NT2/D1 (cell line): ENCODE data around the gene C1orf115.

ENCODE experiments used
- DNase-seq: peaks from one replicate; pipeline ENCODE4 v3.0.0-alpha.2; 2011; ENCODE audit warnings: low read depth, low spot score
- H3K27me3 ChIP-seq: 2 replicates; pipeline ENCODE4 v1.6.0; 2011; ENCODE audit warnings: mild to moderate bottlenecking; ENCODE audit not compliant: insufficient read length, insufficient read depth
- H3K36me3 ChIP-seq: 2 replicates; pipeline ENCODE4 v1.6.1; 2011; ENCODE audit warnings: mild to moderate bottlenecking, low read length, mixed read lengths; ENCODE audit not compliant: insufficient read depth, insufficient read length
- H3K4me1 ChIP-seq: 2 replicates; pipeline ENCODE4 v1.5.1; 2011; ENCODE audit not compliant: insufficient read depth, insufficient read length
- H3K4me3 ChIP-seq: 2 replicates; pipeline ENCODE4 v1.5.1; 2011; ENCODE audit warnings: low read depth; ENCODE audit not compliant: insufficient read length
- H3K9ac ChIP-seq: 2 replicates; pipeline ENCODE4 v1.6.0; 2011; ENCODE audit warnings: low read depth; ENCODE audit not compliant: insufficient read length
- H3K9me3 ChIP-seq: 2 replicates; pipeline ENCODE4 v1.5.1; 2011; ENCODE audit warnings: mild to moderate bottlenecking, low read length; ENCODE audit not compliant: insufficient read depth
- SUZ12 ChIP-seq: IDR thresholded peaks from 2 replicates; pipeline ENCODE4 v1.6.1; 2011; ENCODE audit not compliant: insufficient read length, insufficient read depth; ENCODE audit errors: extremely low read depth
- YY1 ChIP-seq: IDR thresholded peaks from 2 replicates; pipeline ENCODE4 v1.6.1; 2011; ENCODE audit not compliant: insufficient read length, insufficient read depth
- ZNF274 ChIP-seq: IDR thresholded peaks from 2 replicates; pipeline ENCODE4 v1.6.1; 2011; ENCODE audit warnings: mild to moderate bottlenecking, low read depth, low read length

Gene C1orf115

GRCh38 chr1:220684890-220685289, 5.3 kb upstream of the C1orf115 start:
- Histone ChIP-seq H3K36me3 (no peaks in the 10 kb centered on the region), H3K9ac (no peak overlapping the region), H3K4me1 (no peaks in the 10 kb centered on the region), H3K4me3 (no peak overlapping the region), H3K9me3 (no peaks in the 10 kb centered on the region), H3K27me3 (peaks cover 11% of the 10 kb centered on the region)
- TF ChIP-seq SUZ12 (no peak), YY1 (no peak), ZNF274 (no peak)
- no peak for DNase-seq

- TF ChIP-seq SUZ12 (no peak), YY1 (no peak), ZNF274 (no peak)
- H3K9me3 ChIP-seq, result no peaks in the 10 kb centered on the region
- H3K27me3 ChIP-seq, result peaks cover 20% of the 10 kb centered on the region
- no peaks in the 10 kb centered on the region for H3K4me1 ChIP-seq
- H3K9ac ChIP-seq, result no peak overlapping the region
- no peak overlapping the region for H3K4me3 ChIP-seq
- DNase-seq, result no peak
- no peaks in the 10 kb centered on the region for H3K36me3 ChIP-seq
These were observed 4.3 kb upstream of the C1orf115 start for GRCh38 chr1:220685879-220686278.

- Histone ChIP-seq H3K36me3 (no peaks in the 10 kb centered on the region), H3K4me1 (peaks cover 8% of the 10 kb centered on the region), H3K4me3 (no peak overlapping the region), H3K9ac (no peak overlapping the region), H3K9me3 (no peaks in the 10 kb centered on the region), H3K27me3 (peaks cover 39% of the 10 kb centered on the region)
- no peak for TF ChIP-seq ZNF274
- no peak for TF ChIP-seq SUZ12
- no peak for TF ChIP-seq YY1
- no peak for DNase-seq
These were observed 2.4 kb upstream of the C1orf115 start for GRCh38 chr1:220687809-220688208.

- Histone ChIP-seq H3K27me3 (peaks cover 39% of the 10 kb centered on the region), H3K4me3 (no peak overlapping the region), H3K36me3 (no peaks in the 10 kb centered on the region), H3K9me3 (no peaks in the 10 kb centered on the region), H3K9ac (no peak overlapping the region), H3K4me1 (peaks cover 8% of the 10 kb centered on the region)
- DNase-seq, result no peak
- TF ChIP-seq SUZ12, result no peak
- no peak for TF ChIP-seq ZNF274
- TF ChIP-seq YY1, result no peak
These were observed 497 bp upstream of the C1orf115 start for GRCh38 chr1:220689666-220690065.

GRCh38 chr1:220691053-220691684, 1.0 kb downstream of the C1orf115 start:
- Histone ChIP-seq H3K4me3 (peak overlapping the region; percentile 80), H3K9me3 (no peaks in the 10 kb centered on the region), H3K36me3 (no peaks in the 10 kb centered on the region), H3K9ac (no peak overlapping the region), H3K4me1 (peaks cover 8% of the 10 kb centered on the region), H3K27me3 (peaks cover 39% of the 10 kb centered on the region)
- no peak for DNase-seq
- TF ChIP-seq SUZ12, result no peak
- TF ChIP-seq ZNF274, result no peak
- TF ChIP-seq YY1, result no peak

- H3K27me3 ChIP-seq, result peaks cover 39% of the 10 kb centered on the region
- H3K9me3 ChIP-seq, result peaks cover 2% of the 10 kb centered on the region; the same call in 1 of the 2 replicates
- H3K4me1 ChIP-seq, result peaks cover 10% of the 10 kb centered on the region
- no peaks in the 10 kb centered on the region for H3K36me3 ChIP-seq
- DNase-seq, result no peak
- H3K9ac ChIP-seq, result no peak overlapping the region
- no peak overlapping the region for H3K4me3 ChIP-seq
- TF ChIP-seq YY1, result no peak
- no peak for TF ChIP-seq ZNF274
- no peak for TF ChIP-seq SUZ12
These were observed 2.5 kb downstream of the C1orf115 start for GRCh38 chr1:220692436-220693228.

GRCh38 chr1:220694866-220695382, 4.8 kb downstream of the C1orf115 start:
- no peak for TF ChIP-seq YY1
- TF ChIP-seq SUZ12, result no peak
- no peak for DNase-seq
- H3K27me3 ChIP-seq, result peaks cover 28% of the 10 kb centered on the region
- H3K9ac ChIP-seq, result no peak overlapping the region
- peaks cover 15% of the 10 kb centered on the region for H3K4me1 ChIP-seq
- H3K4me3 ChIP-seq, result no peak overlapping the region
- peaks cover 4% of the 10 kb centered on the region; the same call in 1 of the 2 replicates for H3K9me3 ChIP-seq
- H3K36me3 ChIP-seq, result no peaks in the 10 kb centered on the region
